Left forelimb (tissue), 1 donor: ENCODE data around the gene KLF18.
"Not testable (repeated sequence)": the region's sequence is repeated elsewhere in the genome, so short reads cannot be mapped to it uniquely, and the experiment has no call there.

Experiments
- DNase-seq: peaks from one replicate; pipeline ENCODE4 v3.0.0-alpha.2; 2018; ENCODE audit warnings: low spot score

KLF18 gene

GRCh38 chr1:44141531-44141930 lies at the start of gene KLF18:
KLF18 (minus strand) TSS chr1:44141631; CDS start chr1:44141631, 0 bp downstream.
- DNase-seq = no peak

GRCh38 chr1:44174630-44175029 lies 33.2 kb upstream of the KLF18 start:
- no peak for DNase-seq

- no peak for DNase-seq
These were observed 28.9 kb upstream of the KLF18 start for GRCh38 chr1:44170281-44170823.

DNA sequence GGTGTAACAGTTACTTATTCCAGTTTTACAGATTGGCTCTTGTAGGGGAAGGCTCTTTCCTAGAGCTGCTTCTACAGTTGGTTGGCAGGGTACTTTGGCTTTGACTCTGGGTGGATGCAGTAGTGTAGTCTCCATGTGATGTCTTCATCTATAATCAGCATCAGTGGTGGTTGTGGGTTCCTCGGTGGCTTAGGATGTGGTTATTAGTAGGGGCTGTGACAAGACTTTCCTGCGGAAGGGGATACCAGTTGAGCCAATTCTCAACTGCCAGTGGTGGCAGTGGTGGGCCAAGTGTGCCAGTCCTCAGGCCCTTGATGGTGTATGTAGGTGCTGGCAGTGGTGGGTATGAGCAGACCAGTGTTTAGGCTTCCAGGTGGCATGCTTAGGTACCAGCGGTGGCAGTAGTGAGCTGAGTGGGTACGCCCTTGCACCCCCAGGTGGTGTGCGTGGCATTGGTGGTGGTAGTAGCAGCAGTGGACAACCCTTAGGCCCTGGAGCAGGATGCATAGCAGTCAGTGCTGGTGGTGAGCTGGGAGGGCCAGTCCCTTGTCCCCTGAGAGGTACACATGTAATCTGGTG lies 27.2 kb upstream of the KLF18 start:
- DNase-seq = no peak

DNA sequence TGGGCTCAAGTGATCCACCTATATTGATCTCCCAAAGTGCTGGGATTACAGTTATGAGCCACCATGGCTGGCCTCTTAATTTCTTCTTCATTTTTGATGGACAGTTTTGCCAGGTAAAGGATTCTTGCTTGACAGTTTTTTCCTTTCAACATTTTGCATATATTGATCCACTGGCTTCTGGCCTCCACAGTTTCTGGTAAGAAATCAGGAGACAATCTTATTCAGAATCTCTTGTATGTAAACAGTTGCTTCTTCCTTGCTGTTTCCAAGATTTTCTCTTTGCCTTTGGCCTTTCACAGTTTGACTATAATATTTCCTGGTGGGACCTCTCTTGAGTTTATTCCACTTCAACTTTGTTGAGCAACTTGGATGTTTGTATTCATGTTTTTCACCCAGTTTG lies 20.1 kb upstream of the KLF18 start:
- DNase-seq = no peak

GRCh38 chr1:44158871-44159270 lies 17.4 kb upstream of the KLF18 start:
- no peak for DNase-seq

- DNase-seq = no peak
These were observed 16.5 kb upstream of the KLF18 start for GRCh38 chr1:44157903-44158302.

GRCh38 chr1:44154049-44154448 lies 12.6 kb upstream of the KLF18 start:
- no peak for DNase-seq

- DNase-seq = no peak
These were observed 11.3 kb upstream of the KLF18 start for GRCh38 chr1:44152692-44153091.

- no peak for DNase-seq
These were observed 10.4 kb upstream of the KLF18 start for GRCh38 chr1:44151808-44152207.

GRCh38 chr1:44151332-44151731 lies 9.9 kb upstream of the KLF18 start:
- no peak for DNase-seq

GRCh38 chr1:44147582-44147981 lies 6.2 kb upstream of the KLF18 start:
- DNase-seq = no peak

- DNase-seq = no peak
These were observed 5.3 kb upstream of the KLF18 start for GRCh38 chr1:44146536-44147361.

DNA sequence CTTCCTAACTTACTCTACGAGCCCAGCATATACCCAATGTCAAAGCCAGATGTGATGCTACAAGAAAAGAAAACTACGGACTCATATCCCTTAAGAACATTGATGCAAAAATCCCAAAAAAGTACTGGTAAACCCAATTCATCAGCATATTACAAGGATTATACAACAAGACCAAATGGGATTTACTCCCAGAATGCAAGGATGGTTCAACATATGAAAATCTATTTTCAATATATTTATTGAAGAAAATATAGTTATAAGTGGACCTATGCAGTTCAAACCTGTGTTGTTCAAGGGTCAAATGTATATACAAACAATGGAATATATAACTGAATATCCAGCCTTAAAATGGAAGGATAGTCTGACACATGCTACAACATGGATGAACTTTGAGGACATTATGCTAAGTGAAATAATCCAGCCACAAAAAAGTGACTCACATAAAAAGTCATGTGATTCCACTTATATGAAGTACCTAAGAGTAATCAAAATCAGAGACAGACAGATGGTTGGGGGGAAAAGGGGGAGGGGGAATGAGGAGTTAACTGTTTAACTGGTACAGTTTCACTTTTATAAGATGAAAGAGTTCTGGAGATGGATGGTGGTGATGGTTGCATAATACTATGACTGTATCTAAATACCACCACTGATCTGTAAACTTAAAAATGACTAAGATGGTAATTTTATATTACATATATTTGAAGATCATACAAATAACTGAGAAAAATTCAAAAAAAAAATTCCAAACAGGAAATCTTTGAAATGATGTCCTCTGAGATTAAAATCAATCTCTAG lies 3.7 kb upstream of the KLF18 start:
- no peak for DNase-seq

- DNase-seq = not testable (repeated sequence)
These were observed 1.9 kb downstream of the KLF18 start for GRCh38 chr1:44139565-44139964.

DNA sequence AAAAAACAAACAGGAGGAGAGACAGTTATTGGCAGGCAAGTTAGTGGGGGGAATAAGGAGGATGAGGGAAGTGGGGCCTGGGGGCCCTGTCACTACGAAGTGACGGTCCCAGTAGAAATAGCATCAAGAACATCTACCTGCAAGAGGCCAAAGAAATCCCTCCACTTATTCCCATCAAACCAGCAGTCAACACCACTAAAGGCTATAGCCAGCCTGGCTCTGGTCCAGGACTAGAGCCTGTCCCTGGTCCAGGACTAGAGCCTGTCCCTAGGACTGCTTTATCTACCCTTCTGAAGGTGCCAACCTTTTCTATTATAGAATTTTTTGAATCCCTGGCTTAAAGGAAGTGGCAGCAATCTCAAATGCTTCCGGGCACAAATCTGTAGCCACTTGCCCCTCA lies 3.2 kb downstream of the KLF18 start:
- DNase-seq = no peak

DNA sequence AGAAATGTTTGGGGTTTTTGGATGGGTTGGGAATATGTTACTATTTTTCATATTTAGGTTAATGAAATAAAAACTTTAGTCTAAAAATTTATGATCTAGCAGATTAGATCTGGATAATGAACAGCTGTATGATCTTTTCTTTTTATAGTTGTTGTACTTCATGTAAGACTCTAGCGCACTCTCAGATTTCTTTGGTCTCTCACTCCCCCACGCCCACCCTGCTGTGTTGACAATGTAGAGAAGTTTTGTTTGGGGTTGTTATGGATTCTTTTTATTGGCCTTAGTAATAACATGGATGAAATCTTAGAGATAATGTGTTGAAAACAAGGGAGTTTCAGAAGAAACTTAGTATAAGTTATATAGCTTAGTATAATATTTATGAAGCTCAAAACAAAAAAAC lies 5.5 kb downstream of the KLF18 start:
- no peak for DNase-seq

- DNase-seq = no peak
These were observed 7.1 kb downstream of the KLF18 start for GRCh38 chr1:44134071-44134920.

DNA sequence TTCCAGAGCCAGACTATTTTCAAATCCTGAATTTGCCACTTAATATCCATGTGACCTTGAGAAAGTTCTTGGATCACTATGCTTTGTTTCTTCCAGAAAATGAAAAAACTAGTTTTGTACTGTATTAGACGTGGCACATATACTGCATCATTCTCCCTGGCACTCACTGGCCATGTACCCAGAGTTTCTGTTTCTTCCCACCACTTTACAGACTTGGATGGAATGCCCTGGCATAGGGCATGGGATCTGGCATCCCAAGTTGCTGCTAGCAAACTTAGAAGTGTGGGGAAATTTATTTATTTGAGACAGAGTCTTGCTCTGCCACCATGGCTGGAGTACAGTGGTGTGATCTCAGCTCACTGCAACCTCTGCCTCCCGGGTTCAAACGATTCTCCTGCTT lies 10.0 kb downstream of the KLF18 start:
- DNase-seq = no peak

GRCh38 chr1:44129616-44130500 lies 11.6 kb downstream of the KLF18 start:
- no peak for DNase-seq
